Measurements from ENCODE around the gene KCMF1.

GRCh38 chr2:85048534-85048933 lies 77.6 kb downstream of the KCMF1 start:
- TF ChIP-seq CTCF (tag by site-specific recombination; IDR thresholded peaks at IDR 0.05) (no peak), ZFP41 (tag by site-specific recombination; IDR thresholded peaks at IDR 0.05; ENCODE audit: borderline replicate concordance) (no peak)
